ENCODE results near the gene DYNC1H1. TPM values are rescaled to one million over a fixed set of nuclear protein-coding genes. Genes with fewer than 3 reads are reported as not detected.
A peak's percentile ranks its signal among the peaks of the same experiment; 100 is the strongest.

DYNC1H1 gene
- total RNA-seq, 1 donor from 2014 or later: 432 TPM

- H3K27ac ChIP-seq: no peak overlapping the region
- DNase-seq (no peak), ATAC-seq (no peak)
- H3K27me3 ChIP-seq: no peaks in the 10 kb centered on the region
- H3K9me3 ChIP-seq: no peaks in the 10 kb centered on the region
- no peak overlapping the region for H3K4me3 ChIP-seq
- TF ChIP-seq CTCF (IDR thresholded peaks at IDR 0.05): no peak
- no peaks in the 10 kb centered on the region for H3K4me1 ChIP-seq
- peaks cover 97% of the 10 kb centered on the region for H3K36me3 ChIP-seq
- intact Hi-C loops (cut with DNase I): no loop called here
Observed at GRCh38 chr14:102042699-102043098, 78.3 kb downstream of the DYNC1H1 start.

GRCh38 chr14:102043251-102044025, 79.1 kb downstream of the DYNC1H1 start:
- Histone ChIP-seq H3K27me3 (no peaks in the 10 kb centered on the region), H3K36me3 (peaks cover 97% of the 10 kb centered on the region), H3K4me1 (no peaks in the 10 kb centered on the region), H3K27ac (no peak overlapping the region), H3K9me3 (no peaks in the 10 kb centered on the region), H3K4me3 (no peak overlapping the region)
- DNase-seq: no peak
- ATAC-seq: no peak
- intact Hi-C loops (cut with DNase I): no loop called here
- no peak for TF ChIP-seq CTCF (IDR thresholded peaks at IDR 0.05)

- ATAC-seq (no peak), DNase-seq (no peak)
- Histone ChIP-seq H3K9me3 (no peaks in the 10 kb centered on the region), H3K4me1 (no peaks in the 10 kb centered on the region), H3K27ac (no peak overlapping the region), H3K4me3 (no peak overlapping the region), H3K27me3 (no peaks in the 10 kb centered on the region), H3K36me3 (peaks cover 97% of the 10 kb centered on the region)
- intact Hi-C loops (cut with DNase I): no loop called here
- TF ChIP-seq CTCF (IDR thresholded peaks at IDR 0.05): no peak
Observed at GRCh38 chr14:102044566-102044965, 80.2 kb downstream of the DYNC1H1 start.

GRCh38 chr14:102046337-102047278, 82.2 kb downstream of the DYNC1H1 start:
- DNase-seq (peak; percentile 88), ATAC-seq (peak; percentile 94)
- TF ChIP-seq CTCF (IDR thresholded peaks at IDR 0.05): peak; percentile 41
- H3K4me3 ChIP-seq: no peak overlapping the region
- H3K27ac ChIP-seq: no peak overlapping the region
- H3K9me3 ChIP-seq: no peaks in the 10 kb centered on the region
- H3K4me1 ChIP-seq: no peaks in the 10 kb centered on the region
- no peaks in the 10 kb centered on the region for H3K27me3 ChIP-seq
- peaks cover 97% of the 10 kb centered on the region for H3K36me3 ChIP-seq
- intact Hi-C loops (cut with DNase I): no loop called here

- no peak for DNase-seq
Observed at GRCh38 chr14:102047808-102048540, 83.6 kb downstream of the DYNC1H1 start.

More at GRCh38 chr14:102047808-102048540, 83.6 kb downstream of the DYNC1H1 start:
- H3K27me3 ChIP-seq: no peaks in the 10 kb centered on the region
- TF ChIP-seq CTCF (IDR thresholded peaks at IDR 0.05): no peak
- no peaks in the 10 kb centered on the region for H3K9me3 ChIP-seq
- H3K4me3 ChIP-seq: no peak overlapping the region
- no peaks in the 10 kb centered on the region for H3K4me1 ChIP-seq
- no peak for ATAC-seq
- intact Hi-C loops (cut with DNase I): no loop called here
- no peak overlapping the region for H3K27ac ChIP-seq
- peaks cover 97% of the 10 kb centered on the region for H3K36me3 ChIP-seq

Measured in upper lobe of right lung (tissue), 1 donor.